HG03108 (cell line): ENCODE data around the gene DUS2.
"Not testable (repeated sequence)": the region's sequence is repeated elsewhere in the genome, so short reads cannot be mapped to it uniquely, and the experiment has no call there.

ENCODE experiments used
- ATAC-seq: cut with Tn5 transposase; IDR thresholded peaks from one replicate; pipeline ENCODE4 v1.9.1; 2021; ENCODE audit warnings: moderate library complexity; ENCODE audit not compliant: unreplicated experiment

DUS2 gene

DNA sequence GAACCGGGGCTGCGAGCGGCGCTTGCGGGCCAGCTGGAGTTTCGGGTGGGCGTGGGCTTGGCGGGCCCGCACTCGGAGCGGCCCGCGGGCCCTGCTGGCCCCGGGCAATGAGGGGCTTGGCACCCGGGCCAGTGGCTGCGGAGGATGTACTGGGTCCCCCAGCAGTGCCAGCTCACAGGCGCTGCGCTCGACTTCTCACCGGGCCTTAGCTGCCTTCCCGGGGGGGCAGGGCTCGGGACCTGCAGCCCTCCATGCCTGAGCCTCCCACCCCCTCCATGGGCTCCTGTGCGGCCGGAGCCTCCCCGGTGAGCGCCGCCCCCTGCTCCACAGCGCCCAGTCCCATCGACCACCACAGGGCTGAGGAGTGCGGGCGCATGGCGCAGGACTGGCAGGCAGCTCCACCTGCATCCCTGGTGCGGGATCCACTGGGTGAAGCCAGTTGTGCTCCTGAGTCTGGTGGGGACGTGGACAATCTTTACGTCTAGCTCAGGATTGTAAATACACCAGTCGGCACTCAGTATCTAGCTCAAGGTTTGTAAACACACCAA lies 24.8 kb upstream of the DUS2 start:
- ATAC-seq, result not testable (repeated sequence)

DNA sequence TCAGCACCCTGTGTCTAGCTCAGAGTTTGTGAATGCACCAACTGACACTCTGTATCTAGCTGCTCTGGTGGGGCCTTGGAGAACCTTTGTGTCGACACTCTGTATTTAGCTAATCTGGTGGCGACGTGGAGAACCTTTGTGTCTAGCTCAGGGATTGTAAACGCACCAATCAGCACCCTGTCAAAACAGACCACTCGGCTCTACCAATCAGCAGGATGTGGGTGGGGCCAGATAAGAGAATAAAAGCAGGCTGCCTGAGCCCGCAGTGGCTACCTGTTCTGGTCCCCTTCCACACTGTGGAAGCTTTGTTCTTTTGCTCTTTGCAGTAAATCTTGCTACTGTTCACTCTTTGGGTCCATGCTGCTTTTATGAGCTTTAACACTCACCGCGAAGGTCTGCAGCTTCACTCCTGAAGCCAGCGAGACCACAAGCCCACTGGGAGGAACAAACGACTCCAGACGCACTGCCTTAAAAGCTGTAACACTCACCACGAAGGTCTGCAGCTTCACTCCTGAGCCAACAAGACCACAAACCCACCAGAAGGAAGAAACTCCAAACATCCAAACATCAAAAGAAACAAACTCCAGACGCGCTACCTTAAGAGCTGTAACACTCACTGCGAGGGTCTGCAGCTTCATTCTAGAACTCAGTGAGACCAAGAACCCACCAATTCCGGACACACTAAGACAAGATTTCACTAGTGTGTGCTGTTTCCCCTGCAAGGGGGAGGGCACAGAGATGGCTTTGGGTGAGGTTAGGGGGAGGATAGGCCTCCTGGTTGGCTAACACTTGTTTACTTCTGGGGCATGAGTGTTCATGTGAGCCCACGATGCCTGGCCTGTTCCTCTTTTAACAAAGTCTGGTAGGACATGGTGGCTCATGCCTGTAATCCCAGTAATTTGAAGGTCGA lies 24.1 kb upstream of the DUS2 start, which contains the start of gene DPEP2:
Gene DPEP2 (minus strand): TSS at position 706 of the 910 bp plus-strand sequence. CDS start 6,272 bp downstream, outside the sequence.
- not testable (repeated sequence) for ATAC-seq

DNA sequence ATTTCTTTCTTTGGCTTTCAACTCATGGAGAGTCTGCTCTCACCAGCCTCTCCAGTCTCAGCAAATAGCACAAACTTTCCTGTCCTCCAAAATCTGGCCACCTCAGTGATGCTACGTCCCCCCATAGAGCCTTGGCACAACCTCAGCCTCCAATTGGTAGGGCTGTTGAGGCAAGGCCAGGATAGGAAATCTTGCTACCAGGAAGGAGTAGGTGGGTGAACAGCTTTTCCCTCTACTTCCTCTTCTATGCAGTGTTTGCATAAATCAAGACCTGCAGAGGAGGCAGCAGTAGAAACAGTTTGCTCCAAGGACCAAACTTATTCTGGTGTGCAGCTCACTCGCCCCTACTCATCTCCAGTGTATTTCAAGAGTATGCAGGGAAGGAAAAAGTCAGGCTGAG lies 23.1 kb upstream of the DUS2 start:
- no peak for ATAC-seq

DNA sequence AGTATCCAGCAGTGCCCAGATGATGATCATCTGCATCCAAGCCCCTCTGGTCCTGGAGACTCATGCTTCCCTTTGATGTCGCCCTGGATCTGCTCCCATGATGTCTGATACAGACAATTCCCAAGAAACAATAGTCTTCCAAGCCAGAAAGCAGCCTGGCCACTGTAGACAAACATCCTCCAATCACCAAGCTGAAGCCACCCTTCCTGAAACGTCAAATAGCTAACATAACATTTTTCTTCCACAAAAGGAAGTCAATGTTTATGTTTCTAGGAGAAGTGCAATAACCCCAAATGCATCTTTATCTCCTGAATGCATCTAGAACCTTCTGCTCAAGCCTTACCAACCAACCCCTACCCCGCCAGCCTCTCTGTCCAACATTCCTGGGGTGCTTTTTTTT lies 22.6 kb upstream of the DUS2 start:
- no peak for ATAC-seq

DNA sequence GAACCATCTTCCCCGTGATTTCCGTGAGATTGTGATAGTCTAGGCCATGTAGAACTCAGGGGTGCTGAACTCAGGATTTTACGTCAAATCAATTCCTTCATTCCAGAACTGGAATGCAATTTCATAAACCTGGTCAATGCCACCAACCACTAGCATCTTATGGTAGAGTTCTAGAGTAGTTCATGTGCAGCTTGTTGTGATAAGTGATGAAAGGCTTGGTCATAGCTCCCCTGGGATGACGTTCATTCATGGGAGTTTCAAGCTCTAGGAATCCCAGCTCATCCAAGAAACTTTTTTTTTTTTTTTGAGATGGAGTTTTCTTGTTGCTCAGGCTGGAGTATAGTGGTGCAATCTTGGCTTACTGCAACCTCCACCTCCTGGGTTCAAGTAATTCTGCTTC lies 20.1 kb upstream of the DUS2 start:
- no peak for ATAC-seq

DNA sequence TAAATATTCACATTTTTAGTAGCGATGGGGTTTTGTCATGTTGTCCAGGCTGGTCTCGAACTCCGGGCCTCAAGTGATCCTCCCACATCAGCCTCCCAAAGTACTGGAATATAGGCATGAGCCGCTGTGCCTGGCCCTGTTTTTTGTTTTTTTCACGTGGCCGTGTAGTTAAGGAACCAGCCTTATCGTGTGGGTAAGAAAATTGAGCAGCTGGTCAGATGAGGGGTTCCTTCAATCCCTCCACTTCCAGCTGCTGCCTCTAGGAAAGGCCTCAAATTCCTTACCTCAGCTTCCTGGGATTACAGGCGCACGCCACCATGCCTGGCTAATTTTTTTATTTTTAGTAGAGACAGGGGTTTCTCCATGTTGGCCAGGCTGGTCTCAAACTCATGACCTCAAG lies 17.9 kb upstream of the DUS2 start:
- no peak for ATAC-seq

DNA sequence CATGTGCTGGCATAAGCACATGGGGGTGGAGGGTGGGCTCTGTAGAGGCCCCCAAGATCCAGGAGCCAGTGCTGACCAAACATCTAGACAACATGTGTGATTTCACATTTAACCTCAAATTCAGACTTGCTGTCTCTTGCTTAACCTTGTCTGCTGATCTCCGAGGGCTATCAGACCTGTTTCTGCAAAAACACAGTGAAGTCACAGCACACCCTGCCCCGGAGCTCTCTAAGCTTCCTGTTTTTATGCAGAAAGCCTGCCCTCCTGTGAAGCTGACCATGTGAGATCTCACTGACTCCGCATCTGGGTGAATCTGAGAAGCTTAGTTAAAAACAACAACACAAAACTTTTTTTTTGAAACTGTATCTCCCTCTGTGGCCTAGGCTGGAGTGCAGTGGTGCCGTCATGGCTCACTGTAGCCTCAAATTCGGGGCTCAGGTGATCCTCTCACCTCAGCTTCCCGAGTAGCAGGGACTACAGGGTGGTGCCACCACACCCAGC lies 17.2 kb upstream of the DUS2 start:
- ATAC-seq, result no peak

DNA sequence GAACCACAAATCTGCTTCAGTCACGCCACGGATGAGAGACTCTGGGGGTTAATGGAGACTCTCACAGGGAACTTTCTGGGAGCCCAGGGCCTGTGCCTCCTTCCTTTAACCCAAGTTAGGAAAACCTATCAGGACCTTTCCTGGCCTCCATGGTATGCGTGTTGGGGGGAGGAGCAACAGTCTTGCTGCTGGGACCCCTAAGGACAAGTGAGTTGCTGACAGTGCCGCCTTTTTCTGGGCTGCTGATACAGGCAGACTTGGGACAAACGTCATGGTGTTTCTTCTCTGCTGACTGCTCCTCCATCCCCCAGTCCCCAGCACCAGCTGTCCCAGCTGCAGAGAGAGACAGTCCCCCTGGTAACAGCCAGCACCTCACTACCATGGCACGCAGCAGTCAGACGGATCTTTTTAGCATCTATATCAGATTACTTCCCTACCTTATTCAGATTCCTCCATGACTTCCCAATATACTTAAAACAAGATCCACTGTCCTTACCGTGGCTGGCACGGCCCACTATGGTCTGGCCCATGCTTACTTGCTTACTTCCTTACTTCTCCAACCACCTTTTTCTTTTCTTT lies 13.8 kb upstream of the DUS2 start:
- no peak for ATAC-seq

DNA sequence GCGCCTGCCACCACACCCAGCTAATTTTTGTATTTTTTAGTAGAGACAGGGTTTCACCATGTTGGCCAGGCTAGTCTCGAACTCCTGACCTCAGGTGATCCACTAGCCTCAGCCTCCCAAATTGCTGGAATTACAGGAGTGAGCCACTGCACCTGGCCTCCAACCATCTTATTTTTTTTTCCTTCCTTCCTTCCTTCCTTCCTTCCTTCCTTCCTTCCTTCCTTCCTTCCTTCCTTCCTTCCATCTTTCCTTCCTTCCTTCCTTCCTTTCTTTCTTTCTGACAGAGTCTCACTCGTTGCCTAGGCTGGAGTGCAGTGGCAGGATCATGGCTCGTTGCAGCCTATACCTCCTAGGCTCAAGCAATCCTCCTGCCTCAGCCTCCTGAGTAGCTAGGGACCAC lies 13.2 kb upstream of the DUS2 start:
- not testable (repeated sequence) for ATAC-seq

DNA sequence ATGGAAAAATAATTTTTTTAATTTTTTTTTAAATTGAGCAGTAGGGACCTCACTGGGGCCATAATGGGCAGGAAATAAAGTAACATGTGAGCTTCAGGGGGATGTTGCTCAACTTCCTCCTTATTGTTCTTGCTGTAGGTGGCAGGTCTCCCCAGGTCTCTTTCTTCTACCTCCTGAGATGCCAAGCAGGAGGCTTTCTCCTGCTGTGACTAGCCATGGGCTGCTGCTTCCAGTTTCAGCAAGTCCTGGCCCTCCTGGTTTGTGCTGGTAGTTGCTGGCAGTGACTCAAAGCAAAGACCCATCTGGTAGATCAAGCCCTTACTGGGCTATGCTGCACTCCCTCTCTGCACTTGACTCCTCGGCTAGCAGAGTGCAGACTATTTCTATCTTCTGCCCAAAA lies 9.6 kb upstream of the DUS2 start:
- ATAC-seq, result no peak

DNA sequence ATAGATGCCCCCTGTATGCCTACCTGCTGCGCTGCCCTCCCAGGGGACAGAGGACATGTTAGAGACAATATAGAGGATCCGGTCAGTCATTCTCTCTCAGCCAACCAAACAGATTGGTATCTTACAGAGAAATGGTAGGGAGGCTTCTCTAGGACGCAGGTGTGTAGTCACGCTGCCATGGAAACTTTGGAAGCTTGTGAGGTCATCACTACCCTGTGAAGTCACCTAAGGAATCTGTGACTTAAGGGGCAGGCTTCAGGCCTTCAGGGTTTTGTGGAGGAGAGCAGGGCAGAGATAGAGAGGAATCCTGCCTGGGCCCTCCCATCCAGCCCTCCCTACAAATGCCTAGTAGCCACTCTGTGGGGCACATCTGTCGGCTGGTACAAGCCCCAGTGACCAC lies 7.4 kb upstream of the DUS2 start, which contains the start of gene DPEP2NB:
Gene DPEP2NB (minus strand): TSS at position 231 of the 400 bp plus-strand sequence. CDS start 141 bp downstream, at position 90.
- ATAC-seq, result no peak

DNA sequence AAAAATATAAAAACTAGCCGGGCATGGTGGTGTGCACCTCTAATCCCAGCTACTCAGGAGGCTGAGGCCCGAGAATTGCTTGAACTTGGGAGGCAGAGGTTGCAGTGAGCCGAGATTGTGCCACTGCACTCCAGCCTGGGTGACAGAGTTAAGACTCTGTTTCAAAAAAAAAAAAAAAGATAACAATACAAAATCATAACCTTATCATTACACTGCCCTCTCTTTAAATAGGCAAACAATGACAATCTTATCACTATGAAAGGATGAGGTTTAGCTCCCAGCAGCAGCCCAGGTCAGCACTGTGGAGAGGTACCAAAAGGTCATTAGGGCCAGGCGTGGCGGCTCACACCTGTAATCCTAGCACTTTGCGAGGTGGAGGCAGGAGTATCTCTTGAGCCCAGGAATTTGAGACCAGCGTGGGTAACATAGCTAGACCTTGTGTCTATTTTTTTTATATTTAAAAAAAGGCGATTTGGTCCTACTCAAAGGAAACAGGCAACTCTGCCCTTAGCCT lies 3.9 kb upstream of the DUS2 start:
- no peak for ATAC-seq

DNA sequence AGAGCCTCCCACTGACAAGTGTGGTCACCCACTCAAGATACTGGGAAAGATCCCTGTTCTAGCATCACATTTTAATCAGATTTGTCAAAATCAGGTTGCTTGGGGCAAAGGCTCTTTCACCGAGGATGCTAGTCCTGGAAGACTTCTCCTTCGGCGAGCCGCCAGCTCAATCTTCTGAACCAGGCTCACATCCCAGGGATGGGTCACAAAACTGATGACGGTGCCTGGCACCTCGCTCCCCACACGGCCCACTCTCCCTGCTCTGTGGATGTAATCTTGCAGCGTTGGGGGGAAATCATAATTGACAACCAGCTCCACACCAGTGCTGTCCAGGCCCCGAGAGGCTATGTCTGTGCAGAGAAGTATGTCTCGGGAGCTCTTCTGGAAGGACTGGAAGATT lies 1.6 kb upstream of the DUS2 start:
- no peak for ATAC-seq

DNA sequence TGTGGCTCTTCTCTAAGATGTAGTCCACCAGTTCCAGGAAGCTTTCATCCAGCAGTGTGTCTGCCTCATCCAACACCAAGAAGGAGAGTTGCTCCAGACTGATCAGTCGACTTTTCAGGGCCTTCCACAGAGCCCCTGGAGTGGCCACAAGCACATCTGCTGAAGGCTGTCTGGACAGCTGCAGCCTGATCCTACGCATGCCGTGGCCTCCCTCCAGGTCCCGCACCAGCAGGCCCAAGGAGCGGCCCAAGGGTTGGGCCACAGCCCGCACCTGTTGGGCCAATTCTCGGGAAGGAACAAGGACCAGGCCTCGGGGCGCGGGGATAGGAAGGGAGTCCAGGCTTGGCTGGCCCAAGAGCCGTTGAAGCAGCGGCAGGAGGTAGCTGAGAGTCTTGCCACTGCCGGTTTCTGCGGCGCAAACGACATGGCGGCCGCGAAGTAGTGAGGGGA lies 781 bp upstream of the DUS2 start:
- ATAC-seq, result peak; percentile 3

DNA sequence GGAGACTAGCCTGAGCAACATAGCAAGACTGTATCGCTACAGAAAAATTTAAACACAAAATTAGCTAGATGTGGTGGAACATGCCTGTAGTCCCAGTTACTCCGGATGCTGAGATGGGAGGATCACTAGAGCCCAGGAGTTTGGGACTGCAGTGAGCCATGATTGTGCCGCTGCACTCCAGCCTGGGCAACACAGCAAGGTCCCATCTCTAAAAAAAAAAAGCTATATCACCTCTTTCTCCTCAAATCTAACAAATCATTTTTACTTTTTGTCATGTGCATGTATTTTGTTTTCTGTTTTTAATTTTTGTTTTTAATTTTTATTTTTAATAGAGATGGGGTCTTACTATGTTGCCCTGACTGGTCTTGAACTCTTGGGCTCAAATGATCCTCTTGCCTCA lies 5.9 kb downstream of the DUS2 start:
- no peak for ATAC-seq

DNA sequence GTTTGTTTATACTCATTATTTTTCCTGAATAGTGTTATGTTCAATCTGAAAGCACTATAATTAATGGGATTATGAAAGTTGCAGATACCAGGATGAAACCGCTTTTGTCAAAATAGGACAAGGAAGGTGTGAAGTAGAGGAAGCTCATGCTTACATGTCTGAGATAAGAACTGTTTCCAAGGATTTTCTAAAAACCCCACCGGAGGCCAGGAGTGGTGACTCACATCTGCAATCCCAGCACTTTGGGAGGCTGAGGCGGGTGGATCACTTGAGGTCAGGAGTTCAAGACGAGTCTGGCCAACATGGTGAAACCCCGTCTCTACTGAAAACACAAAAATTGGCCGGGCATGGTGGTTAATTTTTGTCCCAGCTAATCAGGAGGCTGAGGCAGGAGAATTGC lies 7.0 kb downstream of the DUS2 start:
- ATAC-seq, result not testable (repeated sequence)

DNA sequence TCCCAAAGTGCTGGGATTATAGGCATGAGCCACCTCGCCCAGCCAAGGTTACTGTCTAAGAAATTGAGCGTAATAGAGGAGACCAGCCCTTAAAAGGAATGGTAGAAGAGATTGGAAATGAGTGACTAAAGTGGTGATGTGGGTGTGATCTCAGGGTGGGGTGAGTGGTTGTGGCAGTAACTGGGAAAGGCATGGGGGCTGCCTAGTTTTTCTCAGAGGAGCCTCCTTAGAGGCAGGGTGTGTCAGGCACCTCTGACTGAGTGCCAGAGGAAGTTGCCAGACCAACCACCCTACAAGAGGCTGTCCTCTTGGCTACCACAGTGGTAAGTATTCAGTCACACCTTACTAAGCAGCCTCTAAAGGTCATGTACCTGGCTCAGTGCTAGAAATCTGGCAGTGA lies 8.9 kb downstream of the DUS2 start:
- ATAC-seq, result no peak

DNA sequence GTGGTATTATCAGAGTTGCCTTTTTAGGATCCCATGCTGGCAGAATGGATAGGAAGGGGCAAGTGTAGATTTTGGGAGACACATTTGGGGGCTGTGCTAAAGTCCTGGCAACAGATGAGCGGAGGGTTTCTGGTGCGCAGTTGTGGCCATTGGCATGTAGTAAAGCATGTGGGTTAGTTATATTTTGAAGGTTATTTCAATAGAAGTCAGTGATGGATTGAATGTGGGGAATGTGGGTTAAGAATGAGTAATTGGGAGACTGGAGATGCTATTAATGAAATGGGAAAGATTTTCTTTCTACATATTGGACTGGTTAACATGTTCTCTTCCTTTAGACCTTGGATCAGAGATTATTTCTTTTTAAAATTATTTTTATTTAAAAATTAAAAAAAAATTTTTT lies 10.0 kb downstream of the DUS2 start:
- ATAC-seq, result no peak

DNA sequence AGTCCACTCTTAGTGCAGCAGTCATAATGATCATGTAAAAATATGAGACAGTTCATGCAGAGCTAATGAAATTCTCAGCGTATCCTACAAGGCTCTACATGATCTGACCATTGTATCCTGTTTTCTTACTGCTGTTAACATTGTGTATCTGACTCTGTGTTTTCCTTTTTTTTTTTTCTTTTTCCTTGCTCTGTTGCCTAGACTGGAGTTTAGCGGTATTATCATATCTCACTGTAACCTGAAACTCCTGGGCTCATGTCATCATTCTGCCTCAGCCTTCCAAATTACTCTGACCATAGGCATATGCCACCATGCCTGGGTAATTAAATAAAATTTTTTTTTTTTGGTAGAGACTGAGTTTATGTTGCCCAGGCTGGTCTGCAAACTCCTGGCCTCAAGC lies 12.1 kb downstream of the DUS2 start:
- ATAC-seq, result no peak

DNA sequence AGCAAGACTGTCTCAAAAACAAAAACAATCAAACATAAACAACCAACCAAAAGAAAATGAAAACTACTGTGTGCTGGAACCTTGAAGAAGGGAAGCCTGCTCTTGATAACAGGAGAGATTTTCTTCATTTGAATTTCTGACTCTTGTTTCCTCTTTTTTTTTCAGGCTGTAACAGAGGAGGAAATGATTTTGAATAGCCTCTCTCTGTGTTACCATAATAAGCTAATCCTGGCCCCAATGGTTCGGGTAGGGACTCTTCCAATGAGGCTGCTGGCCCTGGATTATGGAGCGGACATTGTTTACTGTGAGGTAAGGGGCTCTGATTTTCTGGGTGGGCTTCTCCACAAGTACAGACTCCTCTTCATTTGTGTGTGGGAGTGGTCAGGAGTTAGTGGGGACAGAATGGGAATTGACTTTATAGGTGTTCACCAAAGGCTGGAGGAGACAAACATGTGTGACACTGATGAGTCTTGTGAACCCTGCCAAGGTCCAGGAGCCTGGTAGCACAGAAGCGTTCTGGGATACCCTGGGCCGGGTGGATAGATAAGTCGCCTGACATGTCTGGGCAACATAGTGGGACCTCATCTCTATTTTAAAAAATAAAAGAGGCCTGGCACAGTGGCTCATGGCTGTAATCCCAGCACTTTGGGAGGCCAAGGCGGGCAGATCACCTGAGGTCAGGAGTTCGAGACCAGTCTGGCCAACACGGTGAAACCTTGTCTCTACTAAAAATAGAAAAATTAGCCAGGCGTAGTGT lies 14.9 kb downstream of the DUS2 start:
- no peak for ATAC-seq
